ENCODE results near the gene STX1B.

DNA sequence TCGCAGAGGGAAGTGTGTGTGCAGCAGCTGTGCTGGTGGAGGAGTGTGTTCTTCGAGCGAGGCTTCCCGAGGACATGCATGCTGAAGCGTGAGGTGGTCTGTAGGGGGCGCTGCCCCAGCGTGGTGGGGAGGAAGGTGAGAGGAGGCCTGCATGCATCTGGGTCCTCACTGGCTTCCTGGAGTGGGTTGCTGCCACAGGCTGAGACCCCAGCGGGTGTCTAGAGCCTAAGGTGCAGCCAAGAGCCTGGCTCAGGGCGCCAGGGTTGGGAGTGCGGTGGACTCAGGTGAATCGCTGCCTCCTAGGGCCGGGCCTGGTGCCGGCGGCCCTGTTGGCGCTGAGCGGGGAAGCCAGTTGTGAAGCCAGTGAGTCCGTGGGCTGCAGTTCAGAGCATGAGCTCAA is 32.9 kb downstream of the STX1B start:
- TF ChIP-seq, protein P1, sequence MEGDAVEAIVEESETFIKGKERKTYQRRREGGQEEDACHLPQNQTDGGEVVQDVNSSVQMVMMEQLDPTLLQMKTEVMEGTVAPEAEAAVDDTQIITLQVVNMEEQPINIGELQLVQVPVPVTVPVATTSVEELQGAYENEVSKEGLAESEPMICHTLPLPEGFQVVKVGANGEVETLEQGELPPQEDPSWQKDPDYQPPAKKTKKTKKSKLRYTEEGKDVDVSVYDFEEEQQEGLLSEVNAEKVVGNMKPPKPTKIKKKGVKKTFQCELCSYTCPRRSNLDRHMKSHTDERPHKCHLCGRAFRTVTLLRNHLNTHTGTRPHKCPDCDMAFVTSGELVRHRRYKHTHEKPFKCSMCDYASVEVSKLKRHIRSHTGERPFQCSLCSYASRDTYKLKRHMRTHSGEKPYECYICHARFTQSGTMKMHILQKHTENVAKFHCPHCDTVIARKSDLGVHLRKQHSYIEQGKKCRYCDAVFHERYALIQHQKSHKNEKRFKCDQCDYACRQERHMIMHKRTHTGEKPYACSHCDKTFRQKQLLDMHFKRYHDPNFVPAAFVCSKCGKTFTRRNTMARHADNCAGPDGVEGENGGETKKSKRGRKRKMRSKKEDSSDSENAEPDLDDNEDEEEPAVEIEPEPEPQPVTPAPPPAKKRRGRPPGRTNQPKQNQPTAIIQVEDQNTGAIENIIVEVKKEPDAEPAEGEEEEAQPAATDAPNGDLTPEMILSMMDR (IDR thresholded peaks at IDR 0.05) = no peak
- no peak for TF ChIP-seq POLR2AphosphoS5 (IDR thresholded peaks at IDR 0.05)
